Activated CD4-positive, alpha-beta T cell treated with anti-CD3 and anti-CD28 coated beads for 48 hours (primary cell): Measurements from ENCODE around the gene ANAPC15.
"Not testable (repeated sequence)": the region's sequence is repeated elsewhere in the genome, so short reads cannot be mapped to it uniquely, and the experiment has no call there.

Experiments
- DNase-seq: peaks from one replicate; pipeline ENCODE4 v3.0.0-alpha.2; 2020

The ANAPC15 gene

GRCh38 chr11:72112143-72112977 lies at the start of gene ANAPC15:
Gene ANAPC15, minus strand, starts transcription at chr11:72112695. Its CDS starts 1,419 bp downstream, at chr11:72111276.
- DNase-seq = peak; percentile 99

- DNase-seq = no peak
Observed at GRCh38 chr11:72160319-72160718, 47.8 kb upstream of the ANAPC15 start.

- no peak for DNase-seq
Observed at GRCh38 chr11:72157131-72157530, 44.6 kb upstream of the ANAPC15 start.

- no peak for DNase-seq
Observed at GRCh38 chr11:72155751-72156150, 43.3 kb upstream of the ANAPC15 start.

- DNase-seq = no peak
Observed at GRCh38 chr11:72154816-72155215, 42.3 kb upstream of the ANAPC15 start.

- not testable (repeated sequence) for DNase-seq
Observed at GRCh38 chr11:72153874-72154273, 41.4 kb upstream of the ANAPC15 start.

- DNase-seq = no peak
Observed at GRCh38 chr11:72150882-72151281, 38.4 kb upstream of the ANAPC15 start.

GRCh38 chr11:72146625-72147024 lies 34.1 kb upstream of the ANAPC15 start:
- no peak for DNase-seq

GRCh38 chr11:72144807-72145565 lies 32.5 kb upstream of the ANAPC15 start:
- DNase-seq = no peak

GRCh38 chr11:72142543-72142942 lies 30.0 kb upstream of the ANAPC15 start:
- not testable (repeated sequence) for DNase-seq

- not testable (repeated sequence) for DNase-seq
Observed at GRCh38 chr11:72142086-72142485, 29.6 kb upstream of the ANAPC15 start.

GRCh38 chr11:72141066-72141465 lies 28.6 kb upstream of the ANAPC15 start:
- peak; percentile 37 for DNase-seq

- no peak for DNase-seq
Observed at GRCh38 chr11:72140661-72141060, 28.2 kb upstream of the ANAPC15 start.

GRCh38 chr11:72139500-72139899 lies 27.0 kb upstream of the ANAPC15 start:
- DNase-seq = no peak

- DNase-seq = no peak
Observed at GRCh38 chr11:72138821-72139390, 26.4 kb upstream of the ANAPC15 start.

GRCh38 chr11:72136684-72137262 lies 24.3 kb upstream of the ANAPC15 start:
- DNase-seq = no peak

GRCh38 chr11:72135891-72136683 lies 23.6 kb upstream of the ANAPC15 start:
- no peak for DNase-seq

- not testable (repeated sequence) for DNase-seq
Observed at GRCh38 chr11:72135473-72135872, 23.0 kb upstream of the ANAPC15 start, which contains the start of gene FOLR3. Gene FOLR3, plus strand, starts transcription at chr11:72135725. Its CDS starts 228 bp downstream, at chr11:72135953.

- DNase-seq = no peak
Observed at GRCh38 chr11:72132646-72133045, 20.2 kb upstream of the ANAPC15 start.

- no peak for DNase-seq
Observed at GRCh38 chr11:72129381-72129780, 16.9 kb upstream of the ANAPC15 start.

GRCh38 chr11:72127923-72128322 lies 15.4 kb upstream of the ANAPC15 start:
- DNase-seq = no peak

- no peak for DNase-seq
Observed at GRCh38 chr11:72125956-72126355, 13.5 kb upstream of the ANAPC15 start.
